ENCODE data around the gene LRCH1.

Gene LRCH1

DNA sequence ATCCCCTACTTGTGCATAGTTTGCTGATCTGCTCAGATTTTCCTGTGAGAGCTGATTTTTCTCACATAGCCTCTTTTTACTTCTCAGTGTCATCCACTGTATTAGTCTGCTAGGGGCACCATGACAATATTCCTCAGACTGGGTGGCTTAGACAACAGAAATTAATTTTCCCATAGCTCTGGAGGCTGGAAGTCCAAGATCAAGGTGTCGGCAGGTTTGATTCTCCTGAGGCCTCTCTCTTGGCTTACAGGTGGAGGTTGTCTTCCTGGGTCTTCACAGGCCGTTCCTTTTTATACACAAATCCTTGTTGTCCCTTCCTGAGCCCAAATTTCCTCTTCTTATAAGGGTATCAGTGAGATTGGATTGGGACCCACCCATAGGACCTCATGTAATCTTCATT lies 9.2 kb downstream of the LRCH1 start:
- no peak for DNase-seq (ENCODE audit: low spot score)

DNA sequence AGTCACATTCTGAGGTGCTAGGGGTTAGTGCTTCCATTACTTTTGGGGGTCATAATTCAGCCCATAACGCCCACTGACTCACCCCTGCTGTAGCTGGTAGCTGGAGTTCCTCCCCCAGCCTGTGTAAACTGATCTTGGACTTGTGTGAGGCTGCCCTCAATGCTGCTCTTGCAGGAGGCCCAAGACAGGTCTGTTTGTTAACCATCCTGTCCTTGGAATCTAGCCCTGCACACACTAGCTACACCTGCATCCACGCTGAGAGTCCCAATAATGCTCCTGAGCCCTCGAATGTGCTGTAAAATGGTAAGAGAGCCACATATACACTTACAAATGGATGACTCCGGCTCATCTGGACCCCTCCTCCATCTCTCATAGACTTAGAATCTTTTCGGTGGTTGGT lies 9.6 kb downstream of the LRCH1 start:
- DNase-seq (ENCODE audit: low spot score): no peak

DNA sequence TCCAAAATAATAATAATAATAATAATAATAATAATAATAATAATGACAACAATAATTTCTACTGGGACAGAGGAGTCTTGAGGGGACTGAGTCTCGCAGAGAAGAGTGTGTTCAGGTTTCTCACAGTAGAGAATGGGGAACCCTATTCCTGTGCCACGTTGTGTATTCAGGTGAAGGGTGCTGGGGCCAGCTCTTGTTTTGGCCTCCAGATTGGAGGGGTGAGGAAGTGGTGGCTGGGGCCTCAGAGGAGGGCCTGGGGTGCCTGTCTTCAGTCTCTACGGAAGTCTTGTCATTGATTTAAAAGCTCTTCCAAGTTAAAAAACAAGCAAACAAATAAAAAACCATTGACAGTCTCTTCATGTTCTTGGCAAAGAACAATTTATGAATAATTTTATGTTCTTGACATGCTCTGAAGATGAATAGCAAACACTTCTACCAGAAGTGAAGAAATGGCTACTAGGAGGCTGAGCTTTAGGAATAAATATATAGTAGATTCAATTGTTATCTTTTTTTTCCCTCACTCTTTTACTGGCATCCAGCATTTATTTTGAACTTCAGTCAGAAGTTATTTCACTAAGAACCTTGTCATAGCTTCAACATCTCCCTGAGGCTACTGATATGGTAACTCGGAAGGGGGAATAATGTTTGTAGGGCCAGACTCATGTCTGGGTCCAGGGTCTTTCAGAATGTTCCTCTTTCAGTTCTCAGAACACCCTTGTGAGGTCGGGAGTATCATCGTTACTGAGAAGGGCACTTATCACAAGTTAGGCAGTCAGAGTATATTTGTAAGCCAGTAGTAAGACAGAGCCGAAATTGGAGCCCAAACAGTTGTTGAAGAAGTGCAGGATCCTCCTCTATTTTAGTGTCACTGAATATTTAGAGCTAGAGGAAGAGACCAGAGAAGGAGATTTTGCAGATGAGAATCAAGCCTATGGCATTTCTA lies 13.1 kb downstream of the LRCH1 start:
- no peak for DNase-seq (ENCODE audit: low spot score)

DNA sequence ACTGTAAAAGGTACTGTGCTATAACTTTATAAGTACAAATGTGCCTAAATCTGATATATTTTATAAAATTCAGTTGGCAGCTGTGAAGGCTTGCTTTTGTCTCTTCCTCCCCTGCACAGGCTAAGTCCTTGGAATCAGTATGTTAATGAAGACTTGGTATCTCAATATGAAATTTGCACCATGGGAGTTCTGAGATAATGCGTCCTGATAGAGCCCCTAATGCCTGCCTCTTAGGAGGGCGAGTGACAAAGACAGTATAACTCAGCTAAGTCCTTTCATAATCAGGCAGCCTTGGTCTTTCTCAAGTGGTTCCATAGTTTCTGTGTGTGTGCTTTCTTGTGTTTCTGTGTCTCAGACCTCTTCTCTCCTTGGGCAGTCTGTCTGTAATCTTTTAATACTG lies 14.7 kb downstream of the LRCH1 start:
- no peak for DNase-seq (ENCODE audit: low spot score)

DNA sequence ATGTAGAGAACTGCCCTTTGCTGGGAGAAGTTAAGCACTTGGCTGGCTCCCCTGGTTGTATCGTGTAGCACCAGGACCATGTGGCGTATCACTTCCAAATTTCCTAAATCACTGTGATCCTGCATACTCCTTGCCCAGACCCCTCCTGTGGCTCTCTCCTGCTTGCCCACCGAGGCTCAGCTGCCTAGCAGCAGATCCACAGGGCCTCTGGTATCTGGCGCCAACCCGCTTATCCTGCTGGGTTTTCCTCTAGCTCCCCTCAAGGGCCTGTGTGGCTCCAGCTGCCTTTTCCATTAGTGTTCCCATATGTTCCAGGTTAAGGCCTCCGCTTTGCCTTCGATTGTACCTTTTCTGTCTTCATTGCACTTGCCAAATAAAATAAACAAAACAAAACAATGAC lies 16.5 kb downstream of the LRCH1 start:
- DNase-seq (ENCODE audit: low spot score): no peak

DNA sequence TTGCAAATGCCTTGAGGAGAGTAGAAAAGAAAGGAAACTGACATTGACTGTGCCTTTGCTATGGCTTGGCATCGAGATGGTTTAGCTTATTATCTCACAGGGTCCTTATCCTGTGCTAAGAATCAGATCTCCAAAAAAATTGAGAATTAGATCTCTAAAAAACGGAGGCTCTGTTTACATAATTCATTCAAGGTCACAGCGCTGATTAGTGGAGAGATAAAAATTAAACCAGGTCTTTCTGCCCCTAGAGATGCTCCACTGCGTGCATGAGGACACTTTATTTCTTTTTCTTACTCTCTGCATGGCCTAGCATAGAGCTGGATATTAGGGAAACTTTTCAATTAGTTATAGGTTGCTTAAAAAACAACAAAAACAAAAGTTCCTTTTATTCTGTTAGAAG lies 17.3 kb downstream of the LRCH1 start:
- DNase-seq (ENCODE audit: low spot score): no peak

DNA sequence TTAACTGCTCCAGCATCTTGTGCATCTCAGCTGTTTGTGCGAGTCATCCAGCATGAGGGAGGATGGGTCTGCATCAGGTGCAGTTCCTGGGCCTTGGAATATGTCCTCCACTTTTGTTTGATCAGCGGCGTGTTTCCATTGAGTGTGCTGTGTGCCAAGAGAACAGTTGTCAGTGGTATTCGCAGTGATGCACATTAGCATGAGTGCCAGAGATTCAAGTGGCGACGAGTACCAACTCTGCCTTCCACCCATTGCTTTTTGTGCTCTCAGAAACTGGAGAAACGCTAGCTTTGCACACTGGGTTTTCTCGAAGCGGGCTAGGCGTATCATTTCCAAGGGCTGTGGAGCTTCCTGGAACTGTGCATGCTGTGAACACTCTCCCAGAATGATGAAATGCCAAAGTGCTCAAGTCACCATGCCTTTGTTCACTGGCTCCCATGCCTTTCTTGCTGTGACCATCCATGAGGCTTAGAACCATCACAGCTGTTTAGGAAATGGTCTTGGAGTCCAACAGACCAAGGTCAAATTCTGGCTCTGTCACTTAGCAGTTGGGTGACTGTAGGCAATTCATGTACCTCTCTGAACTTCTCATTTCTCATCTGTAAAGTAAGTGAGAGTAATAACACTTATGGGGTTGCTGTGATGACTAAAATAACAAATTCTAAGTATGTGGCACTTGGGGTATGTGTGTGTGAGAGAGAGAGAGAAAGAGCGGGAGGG lies 18.4 kb downstream of the LRCH1 start:
- no peak for DNase-seq (ENCODE audit: low spot score)

DNA sequence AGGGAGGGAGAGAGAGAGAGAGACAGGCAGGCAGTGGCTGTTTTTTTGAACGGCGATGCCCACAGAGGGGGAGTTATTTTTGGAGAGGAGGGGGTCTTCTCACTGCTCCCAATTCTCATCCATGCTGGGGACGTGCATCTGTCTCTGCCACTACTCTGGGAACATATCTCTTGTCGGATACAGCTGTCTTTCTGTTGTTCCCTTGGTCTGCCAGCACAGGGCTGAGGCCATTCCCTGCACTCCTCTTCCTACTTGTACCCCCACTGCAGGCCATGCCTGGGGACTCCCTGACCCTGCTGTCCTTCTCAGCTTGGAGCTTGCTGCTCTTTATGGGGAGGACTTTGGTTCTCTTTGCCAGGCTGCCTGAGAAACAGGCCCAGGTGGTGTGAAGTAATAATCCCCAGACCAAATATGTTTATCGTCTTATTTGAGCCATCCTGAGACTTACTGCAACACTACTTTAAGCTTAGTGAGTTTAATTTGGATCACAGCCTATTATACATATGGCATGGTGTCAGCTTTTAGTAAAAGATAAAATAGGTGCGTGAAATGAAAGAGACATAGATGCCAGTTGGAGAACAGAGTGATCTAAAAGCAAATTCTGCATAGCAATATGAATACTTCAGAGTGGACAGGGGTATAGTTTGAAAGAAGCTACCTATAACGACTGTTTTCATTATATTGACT lies 19.1 kb downstream of the LRCH1 start:
- DNase-seq (ENCODE audit: low spot score): no peak

DNA sequence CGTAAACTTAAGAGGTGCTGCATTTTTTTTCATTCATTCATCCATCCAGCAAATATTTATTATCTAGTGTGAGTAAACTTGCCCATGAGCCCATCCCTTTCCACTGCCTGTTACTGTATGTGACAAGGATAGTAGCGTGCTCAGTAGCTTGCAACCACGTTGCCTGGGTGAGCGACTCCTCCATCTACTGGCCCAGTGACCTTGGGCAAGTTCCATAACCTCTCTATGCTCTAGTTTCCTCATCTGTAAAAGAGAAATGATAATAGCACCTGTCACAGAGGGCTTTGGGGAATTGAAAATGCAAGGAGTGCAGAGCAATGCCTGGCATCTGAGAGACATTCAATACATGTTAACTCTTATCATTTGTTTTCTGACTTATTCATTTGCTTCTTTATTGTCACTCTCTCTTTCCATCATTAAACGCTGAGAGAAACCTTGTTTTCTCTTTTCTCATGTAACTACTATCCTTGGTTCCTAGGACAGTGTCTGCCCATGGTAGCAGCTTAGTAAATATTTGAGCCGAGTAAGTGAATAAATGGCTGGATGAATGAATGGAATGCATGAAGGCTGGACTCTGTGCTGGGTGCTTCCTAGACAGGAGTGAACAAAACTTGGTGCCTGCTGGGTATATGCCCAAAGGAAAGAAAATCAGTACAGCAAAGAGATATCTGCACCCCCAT lies 19.9 kb downstream of the LRCH1 start:
- DNase-seq (ENCODE audit: low spot score): no peak

DNA sequence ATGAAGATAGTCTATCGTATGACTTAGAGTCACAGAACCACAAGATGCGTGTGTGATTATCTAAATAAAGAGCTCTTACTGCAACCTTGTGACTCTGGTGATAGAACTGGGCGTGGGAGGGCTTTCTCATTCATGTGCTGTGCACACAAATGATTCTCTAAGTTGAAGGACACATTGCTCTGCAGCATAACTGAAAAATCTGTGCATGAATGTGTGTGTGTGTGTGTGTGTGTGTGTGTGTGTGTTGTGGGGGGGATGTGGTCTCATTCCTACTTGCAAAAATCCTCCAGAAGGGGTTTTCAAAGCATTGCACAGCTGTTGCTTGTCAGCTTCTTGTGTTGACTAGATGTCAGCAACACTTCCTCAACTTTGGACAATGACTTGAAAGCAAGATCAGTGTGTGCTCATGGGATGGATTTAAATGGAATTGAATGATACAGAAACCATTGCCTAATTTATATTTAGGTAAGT lies 22.4 kb downstream of the LRCH1 start:
- DNase-seq (ENCODE audit: low spot score): no peak

DNA sequence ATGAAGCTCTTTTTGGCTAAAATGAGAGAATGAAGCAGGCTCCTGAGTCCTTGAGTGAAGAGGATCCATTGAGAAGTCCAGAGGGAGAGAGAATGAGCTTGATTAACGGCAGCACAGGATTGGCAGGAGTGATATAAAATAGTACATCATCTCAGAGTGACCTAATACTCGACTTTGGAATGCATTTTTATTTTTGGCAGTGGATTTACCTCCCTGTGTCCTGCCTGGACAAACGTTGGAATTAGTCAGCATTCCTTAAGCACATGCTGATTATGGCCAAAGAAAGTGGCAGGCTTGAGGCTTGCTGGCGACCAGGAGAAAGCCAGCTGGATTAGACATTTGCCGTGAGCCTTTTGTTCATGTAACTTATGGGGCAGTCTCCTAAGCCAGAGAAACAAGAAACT lies 22.9 kb downstream of the LRCH1 start:
- no peak for DNase-seq (ENCODE audit: low spot score)

DNA sequence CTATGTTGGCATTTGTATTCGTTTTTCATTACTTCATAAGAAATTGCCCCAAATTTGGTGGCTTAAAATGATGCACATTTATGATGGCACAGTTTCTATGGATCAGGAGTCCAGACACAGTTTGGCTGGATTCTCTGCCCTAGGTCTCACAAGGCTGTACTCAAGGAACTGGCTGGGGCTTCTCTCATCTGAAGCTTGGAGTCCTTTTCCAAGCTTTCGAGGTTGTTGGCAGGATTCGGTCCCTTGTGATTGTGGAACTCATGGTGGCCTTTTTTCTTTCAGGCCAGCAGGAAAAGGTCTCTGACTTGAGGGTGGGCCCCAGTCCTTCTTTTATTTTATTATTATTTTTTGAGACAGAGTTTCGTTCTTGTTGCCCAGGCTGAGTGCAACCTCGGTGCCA lies 23.8 kb downstream of the LRCH1 start:
- DNase-seq (ENCODE audit: low spot score): no peak

DNA sequence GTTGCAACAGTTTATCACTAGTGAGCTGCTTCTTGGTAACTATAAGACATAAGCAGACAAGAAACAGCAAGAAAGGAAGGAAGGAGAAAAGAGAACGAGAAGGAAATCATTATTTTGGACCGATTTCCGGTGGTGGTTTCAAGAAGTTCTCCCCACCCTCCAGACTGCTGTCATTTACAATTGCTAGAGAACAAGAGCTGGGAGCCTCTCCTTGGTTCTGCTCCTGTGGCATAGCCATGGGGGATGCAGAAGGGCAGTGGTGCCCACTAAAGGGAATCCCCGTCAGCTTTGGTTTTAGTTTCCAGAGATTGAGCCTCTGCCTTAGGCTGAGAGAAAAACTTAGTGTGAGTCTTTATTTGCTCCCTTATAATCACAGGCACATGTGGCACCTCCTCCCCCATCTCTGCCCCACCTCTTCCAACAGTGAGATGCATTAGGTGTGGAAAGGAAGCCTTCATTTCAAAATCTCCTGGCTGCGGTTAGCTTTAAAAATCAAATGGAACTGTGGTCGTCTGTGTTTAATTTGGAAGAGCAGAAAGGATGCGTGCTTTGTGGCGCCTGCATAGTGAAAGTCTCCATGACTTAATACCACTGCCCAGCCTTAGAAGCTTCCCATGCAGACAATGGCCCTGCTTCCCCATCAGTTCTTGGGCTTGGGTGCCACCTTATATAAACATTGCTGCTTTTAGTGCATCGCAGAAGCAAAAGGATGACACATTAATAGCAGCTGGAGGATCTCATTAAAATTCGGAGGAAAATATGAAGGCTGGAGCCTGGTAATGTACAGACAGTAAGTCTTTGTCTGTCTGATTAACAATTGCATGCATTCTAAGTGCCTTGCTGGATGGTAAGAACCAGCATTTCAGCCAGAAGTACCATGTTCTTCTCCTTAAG lies 25.0 kb downstream of the LRCH1 start:
- no peak for DNase-seq (ENCODE audit: low spot score)

DNA sequence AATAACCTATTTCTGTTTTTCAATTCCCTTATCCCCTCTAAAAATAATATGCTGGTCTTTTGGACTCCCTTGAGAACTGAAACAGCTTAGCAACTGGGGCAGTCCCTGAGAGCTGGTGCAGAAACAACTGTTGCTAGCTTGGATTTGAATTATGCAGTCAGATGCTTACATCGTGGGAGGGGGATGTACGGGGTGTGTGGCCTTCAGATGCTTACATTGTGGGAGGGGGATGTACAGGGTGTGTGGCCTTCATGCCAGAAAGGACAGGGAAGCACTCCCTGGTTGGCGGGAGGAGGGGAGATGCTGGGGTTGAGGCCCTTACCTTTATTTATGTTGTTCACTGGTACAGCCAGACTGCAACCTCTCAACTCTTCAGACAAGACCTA lies 25.6 kb downstream of the LRCH1 start:
- DNase-seq (ENCODE audit: low spot score): no peak

DNA sequence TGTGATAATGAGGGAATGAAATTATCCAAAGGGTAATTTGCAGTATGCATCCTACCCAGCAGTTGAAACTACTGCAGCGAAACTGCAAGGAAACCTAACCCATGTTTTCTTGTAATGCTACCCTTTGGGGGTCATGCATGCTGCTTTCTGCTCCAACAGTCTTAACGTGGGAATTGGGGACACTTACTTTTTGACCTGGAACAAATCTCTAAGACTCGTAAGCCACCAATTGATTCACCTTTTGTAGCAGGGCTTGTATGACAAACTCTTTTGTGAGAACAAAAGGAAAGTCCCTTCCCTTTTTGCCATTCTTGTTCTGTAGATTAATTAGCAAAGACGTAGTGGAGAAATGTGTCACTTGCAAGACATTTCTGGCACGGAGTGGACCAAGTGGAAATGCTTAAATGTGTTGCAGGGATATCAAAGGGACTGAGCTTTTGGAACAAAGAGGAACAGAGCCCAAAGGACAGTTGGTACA lies 27.4 kb downstream of the LRCH1 start:
- DNase-seq (ENCODE audit: low spot score): no peak

DNA sequence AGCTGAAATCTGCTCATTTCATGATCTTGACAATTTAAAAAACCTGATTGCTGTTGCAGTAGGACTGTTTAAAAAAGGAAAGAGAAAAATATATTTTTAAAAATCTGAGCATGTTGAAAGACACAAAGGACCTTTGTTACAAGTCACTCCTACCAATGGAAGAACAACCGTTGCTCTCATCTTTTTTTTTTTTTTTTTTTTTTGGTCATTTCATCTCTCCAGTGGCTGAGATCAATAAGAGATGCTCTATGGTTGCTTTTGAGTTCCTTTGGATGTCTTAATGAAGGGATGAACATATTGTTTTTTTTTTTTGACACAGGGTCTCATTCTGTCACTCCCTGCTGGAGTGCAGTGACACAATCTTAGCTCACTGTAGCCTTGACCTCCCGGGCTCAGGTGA lies 29.2 kb downstream of the LRCH1 start:
- no peak for DNase-seq (ENCODE audit: low spot score)

DNA sequence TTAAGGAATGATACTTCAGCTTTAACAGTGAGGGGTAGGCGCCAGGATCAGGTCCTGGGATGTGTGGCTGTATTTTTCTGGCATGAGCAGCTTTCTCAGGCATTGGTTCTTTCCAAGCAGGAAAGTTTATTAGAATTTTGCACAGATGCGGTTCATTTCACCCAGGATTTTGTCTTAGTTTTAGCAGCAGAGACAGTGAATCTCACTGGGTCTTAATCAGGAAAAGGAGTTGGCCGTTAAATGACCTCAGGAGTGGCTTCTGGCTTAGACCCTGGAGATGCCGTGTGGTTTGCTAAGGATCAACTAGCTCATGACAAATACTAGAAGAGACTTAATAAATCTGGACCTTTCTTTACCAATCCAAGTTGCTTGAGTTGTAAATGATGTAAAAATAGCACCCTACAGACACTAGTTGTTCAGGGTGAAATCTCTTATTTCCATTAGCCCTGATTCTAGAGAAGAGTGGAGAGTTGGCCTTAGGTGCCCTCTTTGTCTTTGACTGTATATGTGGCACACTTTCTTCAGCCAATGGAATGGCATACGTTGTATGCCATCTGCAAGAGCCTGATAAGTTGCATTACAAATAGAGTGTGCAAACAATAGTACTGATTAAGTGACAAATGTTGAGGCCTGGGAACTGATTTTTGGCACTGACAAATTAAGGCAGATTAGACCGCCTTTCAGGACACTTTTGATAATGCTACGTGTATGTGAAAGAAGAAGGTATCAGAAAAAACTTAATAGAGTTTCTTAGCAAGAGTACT lies 34.0 kb downstream of the LRCH1 start:
- no peak for DNase-seq (ENCODE audit: low spot score)

DNA sequence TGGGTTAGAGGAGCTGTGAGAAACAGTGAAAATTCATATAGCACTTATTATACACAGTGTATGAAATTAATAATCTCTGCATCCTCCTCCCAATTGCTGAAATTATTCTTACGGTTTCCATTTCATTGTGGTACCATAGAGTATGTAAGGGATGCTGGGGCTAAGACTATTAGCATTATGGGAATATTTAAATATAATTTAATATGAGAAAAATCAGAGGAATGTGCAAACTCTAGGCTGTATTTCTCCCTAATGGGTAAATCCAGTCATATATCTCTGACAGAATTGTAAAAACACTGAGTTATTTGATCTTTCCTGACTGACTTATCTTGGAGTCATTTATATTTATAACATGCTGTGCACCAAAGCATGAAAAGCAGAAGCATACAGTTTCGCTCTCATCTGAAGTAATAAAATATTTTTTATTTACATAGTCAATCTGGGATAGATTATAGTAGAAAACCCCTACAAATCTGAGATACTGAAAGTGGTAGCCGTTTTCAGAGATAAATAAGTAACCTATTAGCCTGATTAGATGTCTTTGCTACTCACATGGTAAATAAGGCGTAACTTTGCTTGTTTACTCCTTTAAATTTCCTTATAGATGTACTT lies 34.9 kb downstream of the LRCH1 start:
- DNase-seq (ENCODE audit: low spot score): no peak

DNA sequence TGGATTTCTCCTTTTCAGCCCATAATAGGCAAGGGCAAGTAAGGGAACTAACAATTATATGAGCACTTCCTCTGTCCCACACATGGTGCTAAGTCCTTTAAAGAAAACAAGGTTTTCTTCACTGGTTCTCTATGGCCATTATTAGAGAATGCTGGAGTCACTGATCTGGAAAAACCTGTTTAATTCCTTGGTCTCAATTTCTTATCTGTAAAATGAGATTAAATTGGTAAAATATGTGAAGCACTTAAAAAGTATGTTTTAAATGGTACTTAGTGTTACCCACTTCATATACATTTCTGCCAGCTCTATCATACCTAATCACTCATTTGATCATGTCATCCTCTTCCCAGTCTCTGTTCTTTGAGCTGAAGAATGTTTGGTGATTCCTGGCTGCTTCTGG lies 39.4 kb downstream of the LRCH1 start:
- no peak for DNase-seq (ENCODE audit: low spot score)

DNA sequence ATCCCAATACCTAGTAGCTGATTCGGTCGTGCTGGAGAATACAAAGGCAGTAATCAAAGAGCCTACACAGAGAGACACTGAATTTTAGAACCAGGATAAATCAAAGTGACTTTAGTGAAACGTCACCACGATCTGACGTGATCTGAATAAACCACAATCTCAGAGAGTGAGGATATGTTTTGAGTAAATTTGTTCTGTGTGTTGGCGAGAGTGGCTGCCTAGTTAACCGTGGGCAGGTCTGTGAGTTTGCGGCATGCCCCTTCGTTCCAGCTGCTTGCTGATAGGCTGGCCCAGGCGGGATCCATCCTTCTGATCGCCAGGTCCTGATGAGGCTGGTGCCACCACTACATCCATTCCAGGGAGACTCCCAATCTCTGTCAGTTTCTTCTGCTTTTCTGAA lies 40.4 kb downstream of the LRCH1 start:
- DNase-seq (ENCODE audit: low spot score): no peak

Data from RKO (cell line).